ENCODE results near the gene FRAS1.
"Not testable (repeated sequence)": the region's sequence is repeated elsewhere in the genome, so short reads cannot be mapped to it uniquely, and the experiment has no call there.

FRAS1 gene

GRCh38 chr4:78325271-78326157 lies 268.4 kb downstream of the FRAS1 start:
- Histone ChIP-seq H3K27ac (ENCODE audit: low read depth in 2 of 2, low read length in 2 of 2) (no peak overlapping the region), H3K27me3 (ENCODE audit: control insufficient read depth in 2 of 2, insufficient read depth in 2 of 2, low read length in 2 of 2) (no peaks in the 10 kb centered on the region), H3K4me3 (ENCODE audit: low read length in 2 of 2) (no peak overlapping the region), H3K4me1 (ENCODE audit: control insufficient read depth in 2 of 2, insufficient read depth in 2 of 2, low read length in 2 of 2) (no peaks in the 10 kb centered on the region), H3K9me3 (ENCODE audit: control insufficient read depth in 2 of 2, low read length in 2 of 2) (no peaks in the 10 kb centered on the region), H3K9ac (ENCODE audit: low read depth in 1 of 2, low read length in 2 of 2) (no peak overlapping the region), H3K36me3 (ENCODE audit: control insufficient read depth in 2 of 2, insufficient read depth in 2 of 2, low read length in 2 of 2) (no peaks in the 10 kb centered on the region)

DNA sequence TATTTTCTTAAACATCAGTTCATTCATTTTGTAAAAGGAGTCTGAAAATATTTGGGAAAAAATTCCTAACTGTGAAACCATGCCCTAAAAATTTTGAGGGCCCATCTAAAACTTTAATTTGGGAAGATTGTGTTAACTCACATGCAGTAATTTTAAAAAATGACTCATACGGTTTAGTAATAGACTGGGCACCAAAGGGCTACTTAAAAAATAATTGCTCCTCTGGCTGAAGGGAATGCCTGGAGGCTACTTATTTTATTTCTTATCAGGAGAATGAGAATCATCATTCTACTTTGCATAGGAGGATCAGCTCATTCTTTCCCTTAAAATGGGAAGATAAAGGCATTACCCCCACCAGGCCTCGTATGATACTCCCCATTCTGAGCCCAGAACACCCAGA lies 271.5 kb downstream of the FRAS1 start:
- H3K9ac ChIP-seq (ENCODE audit: low read depth in 1 of 2, low read length in 2 of 2); H3K4me1 ChIP-seq (ENCODE audit: control insufficient read depth in 2 of 2, insufficient read depth in 2 of 2, low read length in 2 of 2); H3K9me3 ChIP-seq (ENCODE audit: control insufficient read depth in 2 of 2, low read length in 2 of 2); H3K27ac ChIP-seq (ENCODE audit: low read depth in 2 of 2, low read length in 2 of 2); H3K27me3 ChIP-seq (ENCODE audit: control insufficient read depth in 2 of 2, insufficient read depth in 2 of 2, low read length in 2 of 2); H3K36me3 ChIP-seq (ENCODE audit: control insufficient read depth in 2 of 2, insufficient read depth in 2 of 2, low read length in 2 of 2); H3K4me3 ChIP-seq (ENCODE audit: low read length in 2 of 2): not testable (repeated sequence)

DNA sequence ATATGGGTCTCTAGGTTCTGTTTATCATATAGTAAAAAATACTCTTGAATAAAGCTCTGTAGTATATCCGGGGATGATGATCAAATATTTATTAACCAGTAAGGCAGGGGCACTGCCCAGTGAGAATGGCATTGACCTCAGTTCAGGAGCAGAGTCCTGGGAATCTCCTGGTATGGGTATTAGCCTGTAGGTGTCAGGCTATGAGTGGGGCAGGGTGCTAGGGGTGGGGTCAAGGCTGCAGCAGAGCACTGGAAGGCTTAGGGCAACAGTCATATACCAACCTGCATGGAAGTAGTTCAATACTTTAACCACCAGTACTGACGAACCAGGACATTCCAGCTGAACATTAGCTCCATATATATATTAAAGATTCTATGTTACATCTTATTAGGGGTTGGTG lies 274.1 kb downstream of the FRAS1 start:
- Histone ChIP-seq H3K27ac (ENCODE audit: low read depth in 2 of 2, low read length in 2 of 2) (no peak overlapping the region), H3K36me3 (ENCODE audit: control insufficient read depth in 2 of 2, insufficient read depth in 2 of 2, low read length in 2 of 2) (no peaks in the 10 kb centered on the region), H3K4me3 (ENCODE audit: low read length in 2 of 2) (no peak overlapping the region)

GRCh38 chr4:78331965-78332364 lies 274.8 kb downstream of the FRAS1 start:
- H3K4me3 ChIP-seq (ENCODE audit: low read length in 2 of 2): no peak overlapping the region
- no peaks in the 10 kb centered on the region for H3K9me3 ChIP-seq (ENCODE audit: control insufficient read depth in 2 of 2, low read length in 2 of 2)
- no peaks in the 10 kb centered on the region for H3K4me1 ChIP-seq (ENCODE audit: control insufficient read depth in 2 of 2, insufficient read depth in 2 of 2, low read length in 2 of 2)
- no peak overlapping the region for H3K27ac ChIP-seq (ENCODE audit: low read depth in 2 of 2, low read length in 2 of 2)
- H3K27me3 ChIP-seq (ENCODE audit: control insufficient read depth in 2 of 2, insufficient read depth in 2 of 2, low read length in 2 of 2): no peaks in the 10 kb centered on the region
- H3K36me3 ChIP-seq (ENCODE audit: control insufficient read depth in 2 of 2, insufficient read depth in 2 of 2, low read length in 2 of 2): no peaks in the 10 kb centered on the region
- no peak overlapping the region for H3K9ac ChIP-seq (ENCODE audit: low read depth in 1 of 2, low read length in 2 of 2)

More for the DNA sequence above, 274.1 kb downstream of the FRAS1 start:
- no peaks in the 10 kb centered on the region for H3K27me3 ChIP-seq (ENCODE audit: control insufficient read depth in 2 of 2, insufficient read depth in 2 of 2, low read length in 2 of 2)
- no peaks in the 10 kb centered on the region for H3K4me1 ChIP-seq (ENCODE audit: control insufficient read depth in 2 of 2, insufficient read depth in 2 of 2, low read length in 2 of 2)
- no peak overlapping the region for H3K9ac ChIP-seq (ENCODE audit: low read depth in 1 of 2, low read length in 2 of 2)
- no peaks in the 10 kb centered on the region for H3K9me3 ChIP-seq (ENCODE audit: control insufficient read depth in 2 of 2, low read length in 2 of 2)

DNA sequence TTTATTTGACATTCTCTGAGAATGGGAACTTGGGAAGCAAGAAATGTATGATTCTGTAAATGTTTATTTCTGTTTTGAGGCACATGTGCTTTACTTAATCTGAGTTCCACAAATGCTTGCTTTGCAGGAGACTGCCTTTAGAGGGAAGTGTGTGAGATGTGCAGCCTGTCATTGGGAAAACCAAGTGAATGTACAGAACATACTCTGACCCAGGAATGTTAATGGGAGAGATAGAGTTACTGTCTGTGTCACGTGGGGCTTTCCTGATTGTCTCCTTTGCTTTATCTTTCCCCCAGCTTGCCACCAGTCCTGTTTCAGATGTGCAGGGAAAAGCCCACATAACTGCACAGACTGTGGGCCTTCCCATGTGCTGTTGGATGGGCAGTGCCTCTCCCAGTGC lies 275.9 kb downstream of the FRAS1 start:
- Histone ChIP-seq H3K4me3 (ENCODE audit: low read length in 2 of 2) (no peak overlapping the region), H3K36me3 (ENCODE audit: control insufficient read depth in 2 of 2, insufficient read depth in 2 of 2, low read length in 2 of 2) (no peaks in the 10 kb centered on the region), H3K4me1 (ENCODE audit: control insufficient read depth in 2 of 2, insufficient read depth in 2 of 2, low read length in 2 of 2) (no peaks in the 10 kb centered on the region), H3K9ac (ENCODE audit: low read depth in 1 of 2, low read length in 2 of 2) (no peak overlapping the region), H3K27me3 (ENCODE audit: control insufficient read depth in 2 of 2, insufficient read depth in 2 of 2, low read length in 2 of 2) (no peaks in the 10 kb centered on the region), H3K9me3 (ENCODE audit: control insufficient read depth in 2 of 2, low read length in 2 of 2) (no peaks in the 10 kb centered on the region), H3K27ac (ENCODE audit: low read depth in 2 of 2, low read length in 2 of 2) (no peak overlapping the region)

- H3K27ac ChIP-seq (ENCODE audit: low read depth in 2 of 2, low read length in 2 of 2): no peak overlapping the region
- H3K27me3 ChIP-seq (ENCODE audit: control insufficient read depth in 2 of 2, insufficient read depth in 2 of 2, low read length in 2 of 2): no peaks in the 10 kb centered on the region
- H3K4me3 ChIP-seq (ENCODE audit: low read length in 2 of 2): no peak overlapping the region
- no peak overlapping the region for H3K9ac ChIP-seq (ENCODE audit: low read depth in 1 of 2, low read length in 2 of 2)
- H3K9me3 ChIP-seq (ENCODE audit: control insufficient read depth in 2 of 2, low read length in 2 of 2): no peaks in the 10 kb centered on the region
- no peaks in the 10 kb centered on the region for H3K4me1 ChIP-seq (ENCODE audit: control insufficient read depth in 2 of 2, insufficient read depth in 2 of 2, low read length in 2 of 2)
- no peaks in the 10 kb centered on the region for H3K36me3 ChIP-seq (ENCODE audit: control insufficient read depth in 2 of 2, insufficient read depth in 2 of 2, low read length in 2 of 2)
Measured at GRCh38 chr4:78336093-78336943, 279.2 kb downstream of the FRAS1 start.

DNA sequence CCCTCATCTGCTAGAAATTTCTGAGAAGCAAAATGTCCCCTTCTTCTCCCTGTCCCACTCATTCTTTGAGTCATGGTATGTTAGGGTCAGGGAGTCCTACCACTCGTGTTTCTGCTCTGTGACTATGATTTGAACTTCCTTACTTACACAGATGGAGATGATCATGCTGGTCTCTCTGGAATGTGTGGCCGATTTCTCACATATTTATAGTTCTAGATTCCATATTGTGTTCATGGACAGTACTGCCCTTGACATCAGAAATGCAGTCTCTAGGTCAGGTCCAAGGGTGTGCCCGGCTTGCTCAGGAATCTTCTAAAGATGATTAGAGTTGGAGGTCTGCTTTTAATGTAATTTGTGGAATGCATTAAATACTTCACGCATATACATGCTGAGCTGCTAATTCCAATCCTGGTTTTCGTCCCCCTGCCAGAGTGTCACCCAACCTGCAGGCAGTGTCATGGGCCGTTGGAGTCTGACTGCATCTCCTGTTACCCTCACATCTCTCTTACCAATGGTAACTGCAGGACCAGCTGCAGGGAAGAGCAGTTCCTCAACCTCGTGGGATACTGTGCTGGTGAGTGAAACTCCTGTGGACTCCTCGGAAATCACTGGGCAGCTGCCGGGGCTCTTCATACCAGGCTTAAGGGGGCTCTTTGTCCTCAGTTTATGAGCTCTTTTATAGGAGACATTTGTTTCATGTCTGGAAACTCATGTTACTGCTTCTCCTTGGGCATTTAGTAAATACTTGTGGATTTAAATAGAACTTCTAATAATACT lies 280.3 kb downstream of the FRAS1 start:
- Histone ChIP-seq H3K4me3 (ENCODE audit: low read length in 2 of 2) (no peak overlapping the region), H3K4me1 (ENCODE audit: control insufficient read depth in 2 of 2, insufficient read depth in 2 of 2, low read length in 2 of 2) (no peaks in the 10 kb centered on the region), H3K27ac (ENCODE audit: low read depth in 2 of 2, low read length in 2 of 2) (no peak overlapping the region), H3K27me3 (ENCODE audit: control insufficient read depth in 2 of 2, insufficient read depth in 2 of 2, low read length in 2 of 2) (no peaks in the 10 kb centered on the region), H3K36me3 (ENCODE audit: control insufficient read depth in 2 of 2, insufficient read depth in 2 of 2, low read length in 2 of 2) (no peaks in the 10 kb centered on the region), H3K9ac (ENCODE audit: low read depth in 1 of 2, low read length in 2 of 2) (no peak overlapping the region), H3K9me3 (ENCODE audit: control insufficient read depth in 2 of 2, low read length in 2 of 2) (no peaks in the 10 kb centered on the region)

DNA sequence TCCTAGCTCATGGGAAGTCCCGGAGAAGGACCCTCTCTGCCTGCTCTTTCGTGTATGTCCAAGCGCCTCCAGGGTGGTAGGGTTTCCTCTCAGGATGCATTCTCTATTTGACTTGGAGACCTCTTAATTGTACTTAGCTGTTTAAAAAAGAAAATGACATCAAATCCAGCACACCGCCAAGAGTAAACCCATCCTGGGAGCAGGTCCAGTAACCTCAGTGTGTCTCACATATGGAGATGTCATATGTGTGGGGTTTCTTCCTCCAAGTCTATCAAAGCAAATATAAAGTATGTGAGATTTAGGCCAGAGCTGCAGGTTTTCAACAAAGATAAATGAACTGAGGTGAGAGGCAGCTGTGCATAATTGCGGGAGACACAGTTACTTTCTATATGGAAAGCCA lies 285.0 kb downstream of the FRAS1 start:
- Histone ChIP-seq H3K9ac (ENCODE audit: low read depth in 1 of 2, low read length in 2 of 2) (no peak overlapping the region), H3K27ac (ENCODE audit: low read depth in 2 of 2, low read length in 2 of 2) (no peak overlapping the region), H3K9me3 (ENCODE audit: control insufficient read depth in 2 of 2, low read length in 2 of 2) (no peaks in the 10 kb centered on the region), H3K4me3 (ENCODE audit: low read length in 2 of 2) (no peak overlapping the region), H3K36me3 (ENCODE audit: control insufficient read depth in 2 of 2, insufficient read depth in 2 of 2, low read length in 2 of 2) (no peaks in the 10 kb centered on the region), H3K27me3 (ENCODE audit: control insufficient read depth in 2 of 2, insufficient read depth in 2 of 2, low read length in 2 of 2) (peaks cover 0 to under 1% of the 10 kb centered on the region in 2 donors), H3K4me1 (ENCODE audit: control insufficient read depth in 2 of 2, insufficient read depth in 2 of 2, low read length in 2 of 2) (no peaks in the 10 kb centered on the region)

- Histone ChIP-seq H3K4me1 (ENCODE audit: control insufficient read depth in 2 of 2, insufficient read depth in 2 of 2, low read length in 2 of 2) (no peaks in the 10 kb centered on the region), H3K9me3 (ENCODE audit: control insufficient read depth in 2 of 2, low read length in 2 of 2) (no peaks in the 10 kb centered on the region), H3K36me3 (ENCODE audit: control insufficient read depth in 2 of 2, insufficient read depth in 2 of 2, low read length in 2 of 2) (no peaks in the 10 kb centered on the region), H3K4me3 (ENCODE audit: low read length in 2 of 2) (no peak overlapping the region), H3K27ac (ENCODE audit: low read depth in 2 of 2, low read length in 2 of 2) (no peak overlapping the region), H3K27me3 (ENCODE audit: control insufficient read depth in 2 of 2, insufficient read depth in 2 of 2, low read length in 2 of 2) (peaks cover 0 to 3% of the 10 kb centered on the region in 2 donors), H3K9ac (ENCODE audit: low read depth in 1 of 2, low read length in 2 of 2) (no peak overlapping the region)
Measured at GRCh38 chr4:78343682-78344081, 286.6 kb downstream of the FRAS1 start.

DNA sequence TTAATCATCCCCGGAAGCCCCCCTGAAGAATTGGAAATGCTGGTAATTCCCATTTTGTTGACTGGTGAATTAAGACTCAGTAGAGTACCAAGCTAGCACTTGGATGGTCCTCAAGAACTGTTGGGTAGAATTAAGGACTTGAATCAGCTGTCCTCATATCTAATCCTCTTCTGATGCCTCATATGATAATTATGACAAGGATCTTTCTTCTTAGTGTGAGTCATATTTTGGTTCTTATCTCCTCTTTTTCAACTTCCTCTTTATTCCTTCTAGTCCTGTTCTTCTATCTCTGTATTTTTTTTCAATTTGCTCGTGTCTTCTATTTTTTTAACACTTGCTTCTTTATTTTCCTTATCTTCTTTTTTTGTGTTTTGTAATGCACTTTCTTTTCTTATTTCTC lies 288.1 kb downstream of the FRAS1 start:
- Histone ChIP-seq H3K9me3 (ENCODE audit: control insufficient read depth in 2 of 2, low read length in 2 of 2) (no peaks in the 10 kb centered on the region), H3K4me1 (ENCODE audit: control insufficient read depth in 2 of 2, insufficient read depth in 2 of 2, low read length in 2 of 2) (no peaks in the 10 kb centered on the region), H3K4me3 (ENCODE audit: low read length in 2 of 2) (no peak overlapping the region), H3K36me3 (ENCODE audit: control insufficient read depth in 2 of 2, insufficient read depth in 2 of 2, low read length in 2 of 2) (no peaks in the 10 kb centered on the region), H3K27me3 (ENCODE audit: control insufficient read depth in 2 of 2, insufficient read depth in 2 of 2, low read length in 2 of 2) (peaks cover 0 to 3% of the 10 kb centered on the region in 2 donors), H3K9ac (ENCODE audit: low read depth in 1 of 2, low read length in 2 of 2) (no peak overlapping the region), H3K27ac (ENCODE audit: low read depth in 2 of 2, low read length in 2 of 2) (no peak overlapping the region)
